ENCODE data around the gene GAGE10. TPM values are rescaled to one million over a fixed set of nuclear protein-coding genes. Genes with fewer than 3 reads are reported as not detected.

GAGE10 gene
- total and polyA plus RNA-seq, 9 of the 15 experiments (the other 6 are each of a cell fraction or from before 2014, with no cell fraction given) = 0.80 to 3.1 (median 0.96) TPM; not detected in 4

DNA sequence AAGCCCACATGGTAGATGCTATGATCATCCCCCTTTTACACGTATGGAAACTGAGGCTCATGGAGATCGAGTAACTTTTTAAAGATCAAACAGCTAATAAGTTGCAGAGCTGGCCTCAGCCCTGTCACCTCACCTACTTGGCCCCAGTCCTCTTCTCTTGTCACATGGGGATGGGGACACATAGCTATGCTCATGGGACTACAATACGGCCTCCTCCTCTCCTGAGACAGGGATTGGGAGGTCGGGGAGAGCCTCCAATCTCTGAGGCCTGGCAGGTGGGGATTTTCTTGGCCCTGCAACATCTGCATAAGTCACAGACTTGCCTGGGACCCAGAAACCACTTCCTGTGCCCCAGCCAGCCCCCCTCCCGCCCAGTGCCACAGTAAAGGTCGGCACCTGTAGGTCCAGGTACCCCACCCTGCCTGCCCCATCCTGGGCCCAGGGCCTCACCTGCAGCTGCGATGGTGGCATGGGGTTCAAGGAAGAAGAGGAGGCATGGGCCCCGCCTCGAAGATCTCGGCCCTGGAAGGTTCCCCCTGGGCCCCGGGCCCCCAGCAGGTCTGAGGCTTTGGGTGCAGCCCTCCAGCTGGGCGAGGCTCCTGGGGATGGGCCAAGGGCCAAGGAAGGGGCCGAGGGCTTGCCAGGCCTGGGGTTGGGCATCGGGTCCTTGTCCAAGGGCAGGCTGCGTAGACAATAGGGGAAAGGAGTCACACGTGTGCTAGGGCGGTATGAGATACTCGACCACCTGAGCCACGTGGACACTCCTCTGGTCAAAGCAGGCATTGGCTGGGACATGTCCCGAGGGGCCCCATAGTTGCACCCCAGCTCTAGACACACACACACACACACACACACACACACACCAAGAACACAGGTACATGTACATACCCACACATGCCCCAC lies 45.3 kb upstream of the GAGE10 start:
- peaks cover 0 to 14% of the 10 kb centered on the region in 2 experiments; a peak in 3 of 5 replicates for H3K4me1 ChIP-seq (replicated peaks in 1 of 2; ENCODE audit: control insufficient read depth in 2 of 2, insufficient read depth in 2 of 2, low read length in 2 of 2)
- H3K4me3 ChIP-seq = no peak overlapping the region
- no peaks in the 10 kb centered on the region for H3K9me1 ChIP-seq (ENCODE audit: control insufficient read depth, insufficient read depth, low read length)
- no peak for FAIRE-seq
- ChIA-PET CTCF (ENCODE audit: low intra/inter-chr PET ratio) (no interaction called here), POLR2A (interaction anchor here (0.7 to 2.2 kb wide), 3 partner anchors 8 to 22 kb away, joined by 4 to 10 read pairs (median 5); no protein-coding TSS in a partner anchor)
- in situ Hi-C loops (cut with MboI) = no loop called here
- no peaks in the 10 kb centered on the region for H3K36me3 ChIP-seq (ENCODE audit: control insufficient read depth, insufficient read depth, low read length)
- no peak for DNase-seq (ENCODE audit: extremely low read depth in 1 of 4, low spot score in 3 of 4)
- no peaks in the 10 kb centered on the region for H4K20me1 ChIP-seq (replicated peaks; ENCODE audit: control insufficient read depth, insufficient read depth, low read length)
- no peak overlapping the region for H3K9ac ChIP-seq (ENCODE audit: insufficient read depth in 1 of 2, low read depth in 2 of 2, low read length in 2 of 2)
- no peak overlapping the region for H3K27ac ChIP-seq (ENCODE audit: extremely low read depth, low read depth, low read length)
- intact Hi-C loops (cut with micrococcal nuclease) = no loop called here
- ATAC-seq = no peak
- no peaks in the 10 kb centered on the region for H3K9me3 ChIP-seq (replicated peaks; ENCODE audit: control insufficient read depth, insufficient read depth, low read depth, low read length)
- H3K4me2 ChIP-seq (ENCODE audit: insufficient read depth, low read length) = no peak overlapping the region
- TF ChIP-seq KAT2B (IDR thresholded peaks at IDR 0.05; ENCODE audit: low read depth, low read length) = no peak
- TF ChIP-seq POLR2G (IDR thresholded peaks at IDR 0.05; ENCODE audit: low read depth, low read length) = peak; percentile 52
- no TSS peak for BruUV-seq (replicated peaks)
- H3K27me3 ChIP-seq (ENCODE audit: control insufficient read depth in 2 of 2, insufficient read depth in 2 of 2, low read length in 2 of 2) = no peaks in the 10 kb centered on the region
- no peaks in the 10 kb centered on the region for H3K79me2 ChIP-seq (ENCODE audit: control insufficient read depth, insufficient read depth, low read length)
- 50% methylated on average over 13 of the region's 20 CpGs for WGBS (ENCODE audit: insufficient coverage, low coverage, missing lambda C conversion rate)
- H2AFZ ChIP-seq (ENCODE audit: low read depth, low read length) = no peak overlapping the region

DNA sequence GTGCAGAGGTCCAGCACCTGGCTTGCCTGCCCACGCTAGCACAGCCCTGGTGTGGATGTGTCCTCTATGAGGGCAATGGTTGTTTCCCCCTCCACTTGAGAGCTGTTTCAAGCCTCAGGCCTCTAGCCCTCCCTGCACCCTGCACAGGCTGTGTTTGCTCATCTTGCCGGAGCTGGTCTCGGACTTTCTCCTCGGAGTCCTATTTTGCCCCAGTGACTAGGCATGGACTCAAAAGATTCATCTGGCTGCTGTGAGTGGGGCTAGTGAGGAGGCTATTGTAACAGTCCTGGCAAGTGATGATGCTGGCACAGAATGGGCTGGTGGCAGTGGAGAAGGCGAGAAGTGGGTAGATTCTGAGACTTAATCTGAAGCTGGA lies 44.7 kb upstream of the GAGE10 start:
- Histone ChIP-seq H3K27me3 (ENCODE audit: control insufficient read depth in 2 of 2, insufficient read depth in 2 of 2, low read length in 2 of 2) (no peaks in the 10 kb centered on the region), H2AFZ (ENCODE audit: low read depth, low read length) (no peak overlapping the region), H3K79me2 (ENCODE audit: control insufficient read depth, insufficient read depth, low read length) (no peaks in the 10 kb centered on the region), H4K20me1 (replicated peaks; ENCODE audit: control insufficient read depth, insufficient read depth, low read length) (no peaks in the 10 kb centered on the region), H3K4me1 (replicated peaks in 1 of 2; ENCODE audit: control insufficient read depth in 2 of 2, insufficient read depth in 2 of 2, low read length in 2 of 2) (peaks cover 0 to 11% of the 10 kb centered on the region in 2 experiments; a peak in 3 of 5 replicates), H3K9ac (ENCODE audit: insufficient read depth in 1 of 2, low read depth in 2 of 2, low read length in 2 of 2) (no peak overlapping the region), H3K4me3 (no peak overlapping the region), H3K4me2 (ENCODE audit: insufficient read depth, low read length) (no peak overlapping the region), H3K9me1 (ENCODE audit: control insufficient read depth, insufficient read depth, low read length) (no peaks in the 10 kb centered on the region), H3K36me3 (ENCODE audit: control insufficient read depth, insufficient read depth, low read length) (no peaks in the 10 kb centered on the region), H3K27ac (ENCODE audit: extremely low read depth, low read depth, low read length) (no peak overlapping the region), H3K9me3 (replicated peaks; ENCODE audit: control insufficient read depth, insufficient read depth, low read depth, low read length) (no peaks in the 10 kb centered on the region)
- intact Hi-C loops (cut with micrococcal nuclease) = no loop called here
- DNase-seq (ENCODE audit: extremely low read depth in 1 of 4, low spot score in 3 of 4) (no peak), ATAC-seq (no peak), FAIRE-seq (no peak)
- in situ Hi-C loops (cut with MboI) = no loop called here
- 49% methylated on average over 2 of the region's 5 CpGs for WGBS (ENCODE audit: insufficient coverage, low coverage, missing lambda C conversion rate)
- POLR2A ChIA-PET = interaction anchor here (2.2 kb wide), 1 partner anchor 9 kb away, joined by 10 read pairs; no protein-coding TSS in a partner anchor
- CTCF ChIA-PET (ENCODE audit: low intra/inter-chr PET ratio) = no interaction called here
- TF ChIP-seq NFE2 (IDR thresholded peaks at IDR 0.05; ENCODE audit: low read depth) (no peak), ZNF217 (CRISPR knock-in tag; IDR thresholded peaks at IDR 0.05) (no peak), TAF9B (IDR thresholded peaks at IDR 0.05; ENCODE audit: partially characterized antibody) (no peak), ZNF175 (CRISPR knock-in tag; IDR thresholded peaks at IDR 0.05; ENCODE audit: low read depth) (no peak), XRCC3 (IDR thresholded peaks at IDR 0.05) (no peak), ILK (tag; IDR thresholded peaks at IDR 0.05; ENCODE audit: borderline replicate concordance, low read depth) (no peak), PHB2 (IDR thresholded peaks at IDR 0.05; ENCODE audit: low read depth) (no peak)
- TF ChIP-seq, protein P1, sequence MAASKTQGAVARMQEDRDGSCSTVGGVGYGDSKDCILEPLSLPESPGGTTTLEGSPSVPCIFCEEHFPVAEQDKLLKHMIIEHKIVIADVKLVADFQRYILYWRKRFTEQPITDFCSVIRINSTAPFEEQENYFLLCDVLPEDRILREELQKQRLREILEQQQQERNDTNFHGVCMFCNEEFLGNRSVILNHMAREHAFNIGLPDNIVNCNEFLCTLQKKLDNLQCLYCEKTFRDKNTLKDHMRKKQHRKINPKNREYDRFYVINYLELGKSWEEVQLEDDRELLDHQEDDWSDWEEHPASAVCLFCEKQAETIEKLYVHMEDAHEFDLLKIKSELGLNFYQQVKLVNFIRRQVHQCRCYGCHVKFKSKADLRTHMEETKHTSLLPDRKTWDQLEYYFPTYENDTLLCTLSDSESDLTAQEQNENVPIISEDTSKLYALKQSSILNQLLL (CRISPR knock-in tag; IDR thresholded peaks at IDR 0.05; ENCODE audit: borderline replicate concordance) = no peak
- no TSS peak for BruUV-seq (replicated peaks)
